Tibial nerve (tissue), 4 donors: ENCODE measurements around the gene ZNF324. TPM values are rescaled to one million over a fixed set of nuclear protein-coding genes. Genes with fewer than 3 reads are reported as not detected.
"Not testable (repeated sequence)": the region's sequence is repeated elsewhere in the genome, so short reads cannot be mapped to it uniquely, and the experiment has no call there.

ENCODE experiments used
- DNase-seq, 2 donors: peaks; one replicate each; pipeline ENCODE4 v3.0.0-alpha.2; 2019; ENCODE audit warnings: low spot score in 2 of 2
- H3K27ac ChIP-seq, 4 donors: fragments of 200-600 bp; sonication (generic) in 3 of 4; one replicate each; pipeline ENCODE4 v1.5.1; 2017 to 2019; ENCODE audit warnings: mild to moderate bottlenecking in 1 of 4
- H3K27me3 ChIP-seq, 2 donors: fragments of 200-600 bp; sonication (generic) in 1 of 2; one replicate each; pipeline versions ENCODE4 v1.5.1 to v1.6.0; 2017 to 2019
- H3K36me3 ChIP-seq, 3 donors: fragments of 200-600 bp; sonication (generic); one replicate each; pipeline ENCODE4 v1.5.1; 2018 to 2019
- H3K4me1 ChIP-seq, 4 donors: fragments of 200-600 bp; sonication (generic) in 3 of 4; one replicate each; pipeline ENCODE4 v1.5.1; 2017 to 2019
- H3K4me3 ChIP-seq, 4 donors: fragments of 200-600 bp; sonication (generic) in 3 of 4; one replicate each; pipeline ENCODE4 v1.5.1; 2017 to 2019; ENCODE audit warnings: mild to moderate bottlenecking in 1 of 4, moderate library complexity in 1 of 4
- H3K9me3 ChIP-seq, 4 donors: fragments of 200-600 bp; sonication (generic) in 3 of 4; one replicate each; pipeline ENCODE4 v1.5.1; 2017 to 2019
- CTCF ChIP-seq, 5 experiments: fragments of 200-600 bp in 3 of 5; fragments of 450-650 bp in 2 of 5; sonication (generic) in 3 of 5; IDR thresholded peaks; one replicate each; pipeline ENCODE4 v1.5.1; 2016 to 2019; ENCODE audit warnings: antibody characterized with exemption in 5 of 5, mild to moderate bottlenecking in 3 of 5, moderate library complexity in 2 of 5
- EP300 ChIP-seq, 2 donors: sonication (generic); formaldehyde crosslinking; IDR thresholded peaks; one replicate each; pipeline ENCODE4 v1.6.1; 2017; ENCODE audit warnings: antibody characterized with exemption in 2 of 2, mild to moderate bottlenecking in 1 of 2
- POLR2A ChIP-seq, 2 donors: fragments of 450-650 bp; IDR thresholded peaks; one replicate each; pipeline ENCODE4 v1.6.1; 2017; ENCODE audit warnings: antibody characterized with exemption in 2 of 2, mild to moderate bottlenecking in 2 of 2, moderate library complexity in 2 of 2
- WGBS, 2 donors: methylation state at CpG; one replicate each; pipeline ENCODE4 v1.1.5; 2018; 5-methylcytosine and 5-hydroxymethylcytosine counted together
- total RNA-seq, 4 donors: library from RNA; depleted of rRNA; stranded (reverse); fragments of >200 nt; gene quantifications; one replicate each; pipeline ENCODE4 v1.1.0, GENCODE V29; 2016

Gene ZNF324
- total RNA-seq, 4 donors from 2014 or later, result 23.6 to 33.5 (median 30.2) TPM

- no peak for TF ChIP-seq POLR2A (IDR thresholded peaks at IDR 0.05)
- no peak overlapping the region for H3K27ac ChIP-seq
- H3K4me1 ChIP-seq, result peaks cover 0 to 15% (median 11%) of the 10 kb centered on the region in 4 donors
- H3K9me3 ChIP-seq, result no peaks in the 10 kb centered on the region
- H3K4me3 ChIP-seq, result no peak overlapping the region
- H3K27me3 ChIP-seq, result no peaks in the 10 kb centered on the region
- DNase-seq, result no peak
- peaks cover 0 to 49% (median 0%) of the 10 kb centered on the region in 3 donors for H3K36me3 ChIP-seq
- 89 to 94% methylated on average over 15 to 20 of the region's 20 CpGs for WGBS, 2 donors
Observed at GRCh38 chr19:58480481-58480830, 13.6 kb downstream of the ZNF324 start.

DNA sequence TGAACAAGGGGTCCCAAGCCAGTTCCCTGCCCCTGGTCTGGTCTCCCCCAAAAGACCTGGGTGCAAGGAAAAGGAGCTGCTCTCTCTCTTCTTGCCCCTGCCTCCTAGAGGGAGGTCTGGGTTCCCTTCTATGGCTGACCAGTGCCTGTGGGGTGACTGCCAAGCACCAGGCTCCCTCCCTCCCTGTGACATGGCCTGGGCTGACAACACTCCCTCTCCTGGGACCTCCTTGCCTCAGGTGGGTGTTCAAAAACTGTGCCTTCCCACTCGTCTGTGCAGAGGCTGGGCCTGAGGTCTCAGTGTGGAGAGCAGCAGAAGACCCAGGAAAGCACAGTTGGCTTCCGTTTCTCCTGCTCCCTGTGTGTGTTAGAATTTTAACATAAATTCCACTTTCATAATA, 14.0 kb downstream of the ZNF324 start:
- no peak overlapping the region for H3K4me3 ChIP-seq
- WGBS, 2 donors, result 76 to 77% methylated on average over 2 of the region's 2 CpGs
- H3K27me3 ChIP-seq, result no peaks in the 10 kb centered on the region
- no peak for DNase-seq
- peaks cover 0 to 49% (median 0%) of the 10 kb centered on the region in 3 donors for H3K36me3 ChIP-seq
- TF ChIP-seq EP300 (IDR thresholded peaks at IDR 0.05) (no peak), POLR2A (IDR thresholded peaks at IDR 0.05) (no peak), CTCF (IDR thresholded peaks at IDR 0.05) (no peak)
- peaks cover 0 to 14% (median 10%) of the 10 kb centered on the region in 4 donors for H3K4me1 ChIP-seq
- H3K9me3 ChIP-seq, result no peaks in the 10 kb centered on the region
- no peak overlapping the region for H3K27ac ChIP-seq

DNA sequence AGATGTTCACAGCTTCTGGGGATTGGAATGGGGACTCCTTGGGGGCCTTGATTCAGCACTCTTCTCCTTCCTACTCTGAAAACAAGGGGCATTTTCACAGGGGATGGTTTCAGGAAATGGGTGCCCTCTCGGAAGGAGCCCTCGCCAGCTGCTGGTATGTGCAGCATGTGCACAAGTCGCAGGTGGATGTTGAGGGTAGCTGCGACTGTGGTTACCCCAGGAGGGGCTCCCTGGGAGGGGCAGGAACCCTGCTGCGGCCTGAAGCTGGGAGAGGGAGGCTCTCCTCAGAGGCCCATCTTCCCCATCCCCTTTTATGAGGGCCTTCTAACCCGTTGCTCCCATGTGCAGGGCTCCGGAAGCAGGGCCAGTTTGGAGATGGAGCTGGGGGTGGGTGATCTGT, 15.5 kb downstream of the ZNF324 start:
- no peak for TF ChIP-seq CTCF (IDR thresholded peaks at IDR 0.05)
- no peaks in the 10 kb centered on the region for H3K9me3 ChIP-seq
- H3K4me1 ChIP-seq, result peaks cover 0 to 2% (median under 1%) of the 10 kb centered on the region in 4 donors
- H3K4me3 ChIP-seq, result no peak overlapping the region
- DNase-seq, result no peak
- H3K27ac ChIP-seq, result no peak overlapping the region
- H3K36me3 ChIP-seq, result peaks cover 0 to 49% (median 0%) of the 10 kb centered on the region in 3 donors
- no peaks in the 10 kb centered on the region for H3K27me3 ChIP-seq
- 86 to 90% methylated on average over 6 to 7 of the region's 7 CpGs for WGBS, 2 donors

DNA sequence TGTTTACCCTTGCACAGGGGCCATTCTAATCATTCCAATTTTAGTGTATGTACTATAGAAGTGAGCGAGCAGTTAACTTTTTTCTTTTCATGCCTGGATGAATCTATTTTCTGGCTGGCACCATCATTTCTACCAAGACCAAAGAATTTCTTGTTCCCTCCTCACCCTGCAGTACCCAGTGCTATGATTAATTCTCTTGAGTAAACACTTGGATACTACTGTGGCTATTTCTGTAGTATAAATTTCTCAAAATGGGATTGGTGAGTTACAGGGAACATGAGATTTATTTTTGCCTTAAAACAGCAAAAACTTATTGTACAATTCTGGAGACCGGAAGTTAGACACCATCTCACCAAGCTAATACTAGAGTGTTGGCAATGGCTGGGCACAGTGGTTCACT, 16.9 kb downstream of the ZNF324 start:
- H3K27ac ChIP-seq, result no peak overlapping the region

DNA sequence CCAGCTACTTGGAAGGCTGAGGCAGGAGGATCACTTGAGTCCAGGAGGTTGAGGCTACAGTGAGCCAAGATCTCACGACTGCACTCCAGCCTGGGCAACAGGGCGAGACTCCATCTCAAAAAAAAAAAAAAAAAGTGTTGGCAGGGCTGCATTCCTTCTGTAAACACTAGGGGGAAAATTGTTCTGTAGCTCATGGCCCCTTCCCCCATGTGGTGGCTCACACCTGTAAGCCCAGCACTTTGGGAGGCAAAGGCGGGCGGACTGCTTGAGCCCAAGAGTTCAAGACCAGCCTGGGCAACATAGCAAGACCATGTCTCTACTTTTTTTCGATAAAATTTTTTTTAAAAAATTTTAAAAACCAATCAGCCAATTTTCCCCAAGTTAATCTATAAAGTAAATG, 17.5 kb downstream of the ZNF324 start:
- not testable (repeated sequence) for H3K27ac ChIP-seq, DNase-seq, H3K9me3 ChIP-seq, H3K4me1 ChIP-seq, H3K4me3 ChIP-seq, H3K27me3 ChIP-seq
- peaks cover 0 to 34% (median 0%) of the 10 kb centered on the region in 3 donors for H3K36me3 ChIP-seq
- 94% methylated on average over 5 of the region's 5 CpGs for WGBS, 2 donors

More for the DNA sequence above, 16.9 kb downstream of the ZNF324 start:
- no peak overlapping the region for H3K4me3 ChIP-seq
- WGBS, 2 donors, result 83 to 90% methylated on average over 2 of the region's 2 CpGs
- DNase-seq, result no peak
- peaks cover 0 to 40% (median 0%) of the 10 kb centered on the region in 3 donors for H3K36me3 ChIP-seq
- TF ChIP-seq CTCF (IDR thresholded peaks at IDR 0.05), result no peak
- no peak for TF ChIP-seq POLR2A (IDR thresholded peaks at IDR 0.05)
- no peak for TF ChIP-seq EP300 (IDR thresholded peaks at IDR 0.05)
- H3K9me3 ChIP-seq, result no peaks in the 10 kb centered on the region
- no peaks in the 10 kb centered on the region for H3K27me3 ChIP-seq
- H3K4me1 ChIP-seq, result no peaks in the 10 kb centered on the region

DNA sequence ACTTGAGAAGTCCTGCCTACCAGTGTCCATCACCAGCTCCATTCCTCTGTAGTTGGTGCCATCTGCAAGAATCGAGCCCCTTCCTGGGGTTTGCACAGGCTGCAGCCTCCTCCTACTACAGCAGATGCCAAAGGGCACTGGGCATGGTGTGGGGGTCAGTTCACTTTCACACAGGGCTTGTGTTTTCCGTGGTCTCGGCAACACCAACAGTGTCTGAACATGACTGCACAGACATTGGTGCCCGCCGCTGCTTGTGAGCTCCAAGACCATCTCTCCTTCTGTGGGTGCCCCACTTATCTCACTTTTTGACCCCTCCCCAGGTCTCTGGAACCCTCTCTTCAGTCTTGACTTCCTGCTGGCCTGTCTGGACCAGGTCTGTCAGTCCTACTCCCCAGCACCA, 24.5 kb downstream of the ZNF324 start:
- TF ChIP-seq CTCF (IDR thresholded peaks at IDR 0.05) (no peak), POLR2A (IDR thresholded peaks at IDR 0.05) (no peak), EP300 (IDR thresholded peaks at IDR 0.05) (no peak)
- Histone ChIP-seq H3K27ac (no peak overlapping the region), H3K9me3 (no peaks in the 10 kb centered on the region), H3K27me3 (no peaks in the 10 kb centered on the region), H3K4me1 (no peaks in the 10 kb centered on the region), H3K4me3 (no peak overlapping the region), H3K36me3 (no peaks in the 10 kb centered on the region)
- no peak for DNase-seq
- 79 to 88% methylated on average over 5 of the region's 5 CpGs for whole genome bisulfite sequencing, 2 donors
